Measurements from ENCODE around the gene PXDC1.
"Not testable (repeated sequence)": the region's sequence is repeated elsewhere in the genome, so short reads cannot be mapped to it uniquely, and the experiment has no call there.

Gene PXDC1

DNA sequence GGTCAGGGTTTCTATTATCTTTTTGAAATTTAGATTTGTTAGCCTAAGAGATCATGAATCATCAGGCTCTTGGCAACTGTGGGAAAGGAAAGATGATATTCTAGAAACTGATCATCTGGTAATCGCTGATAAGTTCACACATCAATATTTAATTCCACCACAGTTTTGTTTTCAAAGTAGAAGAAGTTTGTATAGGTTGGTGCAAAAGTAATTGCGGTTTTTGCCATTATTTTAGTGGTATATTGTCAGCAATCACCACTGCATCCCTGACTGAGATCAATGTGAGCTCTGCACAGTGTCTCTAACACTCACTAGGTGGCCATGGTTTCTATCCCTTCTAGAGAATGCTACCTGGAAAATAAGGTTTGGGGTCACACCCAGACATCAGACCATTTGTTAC, 17.0 kb upstream of the PXDC1 start:
- H3K9ac ChIP-seq (ENCODE audit: low read depth, low read length, poor library complexity), result no peak overlapping the region
- H3K36me3 ChIP-seq (replicated peaks in 1 of 2; ENCODE audit: control insufficient read depth in 2 of 2, insufficient read depth in 2 of 2, low read length in 2 of 2), result no peaks in the 10 kb centered on the region
- no peak overlapping the region for H3K27ac ChIP-seq (replicated peaks; ENCODE audit: low read length)
- H2BK5ac ChIP-seq (ENCODE audit: low read length), result no peak overlapping the region
- no peak overlapping the region for H4K91ac ChIP-seq (ENCODE audit: low read depth, low read length, poor library complexity)
- H2BK12ac ChIP-seq (ENCODE audit: low read length), result no peak overlapping the region
- no CpG with 5 or more reads among the region's 2 CpGs for WGBS, 2 donors (ENCODE audit: extremely low coverage in 2 of 2, insufficient read length in 2 of 2, insufficient replicate concordance in 1 of 2)
- H2AFZ ChIP-seq (ENCODE audit: low read length), result no peak overlapping the region
- H3K4me1 ChIP-seq (ENCODE audit: control insufficient read depth in 2 of 2, insufficient read depth in 1 of 2, low read depth in 1 of 2, low read length in 2 of 2), result peaks cover 0 to 11% of the 10 kb centered on the region in 2 donors
- H2BK15ac ChIP-seq (ENCODE audit: low read length), result no peak overlapping the region
- H4K8ac ChIP-seq (ENCODE audit: low read depth, low read length), result no peak overlapping the region
- no peak overlapping the region for H3K14ac ChIP-seq (ENCODE audit: low read length)
- H3K4me2 ChIP-seq (ENCODE audit: insufficient read depth, low read length, poor library complexity, severe bottlenecking), result no peak overlapping the region
- H3K4ac ChIP-seq (ENCODE audit: low read length), result no peak overlapping the region
- H2BK120ac ChIP-seq (ENCODE audit: low read depth, low read length), result no peak overlapping the region
- H3K79me1 ChIP-seq (ENCODE audit: low read depth, low read length), result no peaks in the 10 kb centered on the region
- H3K23ac ChIP-seq (ENCODE audit: low read depth, low read length, poor library complexity), result no peak overlapping the region
- DNase-seq (ENCODE audit: low spot score), result no peak
- H3K18ac ChIP-seq (ENCODE audit: low read length), result no peak overlapping the region
- no peaks in the 10 kb centered on the region for H3K27me3 ChIP-seq (ENCODE audit: control insufficient read depth in 3 of 3, insufficient read depth in 3 of 3, low read depth in 1 of 3, low read length in 3 of 3)
- no peak overlapping the region for H3K4me3 ChIP-seq (ENCODE audit: low read length in 2 of 2)
- peaks cover 0 to 8% of the 10 kb centered on the region in 2 donors for H3K9me3 ChIP-seq (replicated peaks in 1 of 2; ENCODE audit: control insufficient read depth in 2 of 2, insufficient read depth in 1 of 2, low read depth in 1 of 2, low read length in 2 of 2)
- H2AK5ac ChIP-seq (ENCODE audit: low read depth, low read length), result no peak overlapping the region

DNA sequence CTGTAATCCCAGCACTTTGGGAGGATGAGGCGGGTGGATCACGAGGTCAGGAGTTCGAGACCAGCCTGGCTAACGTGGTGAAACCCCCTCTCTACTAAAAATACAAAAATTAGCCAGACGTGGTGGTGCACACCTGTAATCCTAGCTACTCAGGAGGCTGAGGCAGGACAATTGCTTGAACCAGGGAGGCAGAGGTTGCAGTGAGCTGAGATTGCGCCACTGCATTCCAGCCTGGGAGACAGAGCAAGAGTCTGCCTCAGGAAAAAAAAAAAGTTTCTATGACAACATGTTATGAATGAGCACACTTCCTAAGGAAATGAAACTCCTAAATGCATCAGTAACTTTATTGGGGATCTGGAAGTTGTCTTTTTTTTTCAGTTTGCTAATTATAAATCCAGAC, 16.0 kb upstream of the PXDC1 start:
- H3K9me3 ChIP-seq (replicated peaks in 1 of 2; ENCODE audit: control insufficient read depth in 2 of 2, insufficient read depth in 1 of 2, low read depth in 1 of 2, low read length in 2 of 2); H3K14ac ChIP-seq (ENCODE audit: low read length); H3K23ac ChIP-seq (ENCODE audit: low read depth, low read length, poor library complexity); H4K8ac ChIP-seq (ENCODE audit: low read depth, low read length); H2AK5ac ChIP-seq (ENCODE audit: low read depth, low read length); H3K4me3 ChIP-seq (ENCODE audit: low read length in 2 of 2); DNase-seq (ENCODE audit: low spot score); H2BK5ac ChIP-seq (ENCODE audit: low read length); H3K36me3 ChIP-seq (replicated peaks in 1 of 2; ENCODE audit: control insufficient read depth in 2 of 2, insufficient read depth in 2 of 2, low read length in 2 of 2); H3K9ac ChIP-seq (ENCODE audit: low read depth, low read length, poor library complexity); H3K4ac ChIP-seq (ENCODE audit: low read length); H2BK12ac ChIP-seq (ENCODE audit: low read length); H2BK120ac ChIP-seq (ENCODE audit: low read depth, low read length); H2AFZ ChIP-seq (ENCODE audit: low read length); H2BK15ac ChIP-seq (ENCODE audit: low read length); H3K27me3 ChIP-seq (ENCODE audit: control insufficient read depth in 3 of 3, insufficient read depth in 3 of 3, low read depth in 1 of 3, low read length in 3 of 3); H3K79me1 ChIP-seq (ENCODE audit: low read depth, low read length); H3K4me2 ChIP-seq (ENCODE audit: insufficient read depth, low read length, poor library complexity, severe bottlenecking); H3K27ac ChIP-seq (replicated peaks; ENCODE audit: low read length); H4K91ac ChIP-seq (ENCODE audit: low read depth, low read length, poor library complexity); H3K18ac ChIP-seq (ENCODE audit: low read length): not testable (repeated sequence)
- WGBS, 2 donors (ENCODE audit: extremely low coverage in 2 of 2, insufficient read length in 2 of 2, insufficient replicate concordance in 1 of 2), result no CpG with 5 or more reads among the region's 6 CpGs
- H3K4me1 ChIP-seq (ENCODE audit: control insufficient read depth in 2 of 2, insufficient read depth in 1 of 2, low read depth in 1 of 2, low read length in 2 of 2), result peaks cover 0 to 11% of the 10 kb centered on the region in 2 donors

GRCh38 chr6:3766214-3766613, 14.7 kb upstream of the PXDC1 start:
- H3K23ac ChIP-seq (ENCODE audit: low read depth, low read length, poor library complexity), result no peak overlapping the region
- no peaks in the 10 kb centered on the region for H3K79me1 ChIP-seq (ENCODE audit: low read depth, low read length)
- H3K9ac ChIP-seq (ENCODE audit: low read depth, low read length, poor library complexity), result no peak overlapping the region
- no peak overlapping the region for H2BK12ac ChIP-seq (ENCODE audit: low read length)
- H3K27ac ChIP-seq (replicated peaks; ENCODE audit: low read length), result no peak overlapping the region
- H3K4me1 ChIP-seq (ENCODE audit: control insufficient read depth in 2 of 2, insufficient read depth in 1 of 2, low read depth in 1 of 2, low read length in 2 of 2), result peaks cover 0 to 11% of the 10 kb centered on the region in 2 donors
- H3K4ac ChIP-seq (ENCODE audit: low read length), result no peak overlapping the region
- no peak overlapping the region for H2BK120ac ChIP-seq (ENCODE audit: low read depth, low read length)
- H3K18ac ChIP-seq (ENCODE audit: low read length), result no peak overlapping the region
- no peak overlapping the region for H3K14ac ChIP-seq (ENCODE audit: low read length)
- H2AFZ ChIP-seq (ENCODE audit: low read length), result no peak overlapping the region
- no CpG with 5 or more reads among the region's 9 CpGs for WGBS, 2 donors (ENCODE audit: extremely low coverage in 2 of 2, insufficient read length in 2 of 2, insufficient replicate concordance in 1 of 2)
- H4K8ac ChIP-seq (ENCODE audit: low read depth, low read length), result no peak overlapping the region
- no peak overlapping the region for H2AK5ac ChIP-seq (ENCODE audit: low read depth, low read length)
- no peak overlapping the region for H2BK5ac ChIP-seq (ENCODE audit: low read length)
- H3K4me2 ChIP-seq (ENCODE audit: insufficient read depth, low read length, poor library complexity, severe bottlenecking), result no peak overlapping the region
- peaks cover 0 to 4% of the 10 kb centered on the region in 2 donors for H3K9me3 ChIP-seq (replicated peaks in 1 of 2; ENCODE audit: control insufficient read depth in 2 of 2, insufficient read depth in 1 of 2, low read depth in 1 of 2, low read length in 2 of 2)
- no peak overlapping the region for H3K4me3 ChIP-seq (ENCODE audit: low read length in 2 of 2)
- no peak overlapping the region for H2BK15ac ChIP-seq (ENCODE audit: low read length)
- no peaks in the 10 kb centered on the region for H3K36me3 ChIP-seq (replicated peaks in 1 of 2; ENCODE audit: control insufficient read depth in 2 of 2, insufficient read depth in 2 of 2, low read length in 2 of 2)
- H4K91ac ChIP-seq (ENCODE audit: low read depth, low read length, poor library complexity), result no peak overlapping the region
- DNase-seq (ENCODE audit: low spot score), result no peak
- H3K27me3 ChIP-seq (ENCODE audit: control insufficient read depth in 3 of 3, insufficient read depth in 3 of 3, low read depth in 1 of 3, low read length in 3 of 3), result no peaks in the 10 kb centered on the region

DNA sequence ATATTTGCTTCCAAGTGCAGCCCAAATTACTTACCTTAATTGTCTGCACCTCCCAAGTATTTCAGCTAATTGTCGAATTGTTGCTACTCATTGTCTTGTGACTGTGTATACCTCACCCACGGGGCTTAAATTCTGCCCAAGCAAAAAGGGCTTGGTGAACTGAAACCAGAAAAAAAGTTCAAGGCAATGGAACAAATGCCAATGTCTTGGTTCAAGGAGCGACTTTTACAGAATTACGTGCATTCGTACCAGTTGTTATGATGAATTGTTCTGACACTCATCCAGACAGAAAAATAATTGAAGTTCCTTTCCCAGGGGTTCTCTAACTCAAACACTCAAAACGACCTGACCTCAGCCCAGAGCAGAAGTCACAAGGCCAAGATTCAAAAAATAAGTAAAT, 13.9 kb upstream of the PXDC1 start:
- Histone ChIP-seq H2AK5ac (ENCODE audit: low read depth, low read length) (no peak overlapping the region), H3K27ac (replicated peaks; ENCODE audit: low read length) (no peak overlapping the region), H3K4me3 (ENCODE audit: low read length in 2 of 2) (no peak overlapping the region), H3K9ac (ENCODE audit: low read depth, low read length, poor library complexity) (no peak overlapping the region), H2BK5ac (ENCODE audit: low read length) (no peak overlapping the region), H2BK12ac (ENCODE audit: low read length) (no peak overlapping the region), H2BK15ac (ENCODE audit: low read length) (no peak overlapping the region), H3K4me1 (ENCODE audit: control insufficient read depth in 2 of 2, insufficient read depth in 1 of 2, low read depth in 1 of 2, low read length in 2 of 2) (peaks cover 0 to 8% of the 10 kb centered on the region in 2 donors), H3K14ac (ENCODE audit: low read length) (no peak overlapping the region), H3K4ac (ENCODE audit: low read length) (no peak overlapping the region), H3K23ac (ENCODE audit: low read depth, low read length, poor library complexity) (no peak overlapping the region), H3K79me1 (ENCODE audit: low read depth, low read length) (no peaks in the 10 kb centered on the region), H2BK120ac (ENCODE audit: low read depth, low read length) (no peak overlapping the region), H3K36me3 (replicated peaks in 1 of 2; ENCODE audit: control insufficient read depth in 2 of 2, insufficient read depth in 2 of 2, low read length in 2 of 2) (no peaks in the 10 kb centered on the region), H4K8ac (ENCODE audit: low read depth, low read length) (no peak overlapping the region), H3K4me2 (ENCODE audit: insufficient read depth, low read length, poor library complexity, severe bottlenecking) (no peak overlapping the region), H3K18ac (ENCODE audit: low read length) (no peak overlapping the region), H3K27me3 (ENCODE audit: control insufficient read depth in 3 of 3, insufficient read depth in 3 of 3, low read depth in 1 of 3, low read length in 3 of 3) (no peaks in the 10 kb centered on the region), H4K91ac (ENCODE audit: low read depth, low read length, poor library complexity) (no peak overlapping the region), H3K9me3 (replicated peaks in 1 of 2; ENCODE audit: control insufficient read depth in 2 of 2, insufficient read depth in 1 of 2, low read depth in 1 of 2, low read length in 2 of 2) (peaks cover 0 to 4% of the 10 kb centered on the region in 2 donors), H2AFZ (ENCODE audit: low read length) (no peak overlapping the region)
- DNase-seq (ENCODE audit: low spot score), result no peak
- WGBS, 2 donors (ENCODE audit: extremely low coverage in 2 of 2, insufficient read length in 2 of 2, insufficient replicate concordance in 1 of 2), result no CpG with 5 or more reads among the region's 6 CpGs
